Measurements from ENCODE around the gene LLCFC1.

DNA sequence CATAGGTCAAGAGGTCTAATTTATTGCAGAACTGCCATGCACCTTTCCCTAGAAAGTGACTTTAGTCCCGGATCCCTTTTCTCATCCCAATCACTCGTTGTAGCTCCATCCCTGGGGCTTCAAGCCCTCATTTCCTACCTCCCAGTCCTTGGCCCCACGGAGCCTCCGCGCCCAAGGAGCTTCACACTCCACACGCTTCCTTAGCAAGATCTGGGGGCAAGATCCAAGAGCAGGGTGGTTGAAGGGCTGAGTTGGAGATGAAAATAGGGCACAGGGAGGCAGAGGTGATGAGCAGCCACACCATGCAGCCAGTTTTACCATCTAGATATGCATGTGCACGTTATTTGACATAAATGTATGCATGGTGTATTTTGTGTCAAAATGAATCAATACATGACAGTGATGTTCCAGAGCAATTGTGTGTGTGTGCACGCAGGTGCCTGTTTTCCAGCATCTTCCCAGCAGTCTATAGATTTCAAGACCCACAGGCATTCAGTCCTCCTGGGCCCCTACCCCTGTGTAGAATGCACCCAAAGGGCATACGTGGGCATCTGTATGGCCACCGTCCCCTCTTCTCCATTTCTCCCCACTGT is 47.7 kb upstream of the LLCFC1 start:
- no peak for TF ChIP-seq TAF1 (IDR thresholded peaks at IDR 0.05; ENCODE audit: borderline replicate concordance, insufficient read depth, low read length)
- TF ChIP-seq, protein P1, sequence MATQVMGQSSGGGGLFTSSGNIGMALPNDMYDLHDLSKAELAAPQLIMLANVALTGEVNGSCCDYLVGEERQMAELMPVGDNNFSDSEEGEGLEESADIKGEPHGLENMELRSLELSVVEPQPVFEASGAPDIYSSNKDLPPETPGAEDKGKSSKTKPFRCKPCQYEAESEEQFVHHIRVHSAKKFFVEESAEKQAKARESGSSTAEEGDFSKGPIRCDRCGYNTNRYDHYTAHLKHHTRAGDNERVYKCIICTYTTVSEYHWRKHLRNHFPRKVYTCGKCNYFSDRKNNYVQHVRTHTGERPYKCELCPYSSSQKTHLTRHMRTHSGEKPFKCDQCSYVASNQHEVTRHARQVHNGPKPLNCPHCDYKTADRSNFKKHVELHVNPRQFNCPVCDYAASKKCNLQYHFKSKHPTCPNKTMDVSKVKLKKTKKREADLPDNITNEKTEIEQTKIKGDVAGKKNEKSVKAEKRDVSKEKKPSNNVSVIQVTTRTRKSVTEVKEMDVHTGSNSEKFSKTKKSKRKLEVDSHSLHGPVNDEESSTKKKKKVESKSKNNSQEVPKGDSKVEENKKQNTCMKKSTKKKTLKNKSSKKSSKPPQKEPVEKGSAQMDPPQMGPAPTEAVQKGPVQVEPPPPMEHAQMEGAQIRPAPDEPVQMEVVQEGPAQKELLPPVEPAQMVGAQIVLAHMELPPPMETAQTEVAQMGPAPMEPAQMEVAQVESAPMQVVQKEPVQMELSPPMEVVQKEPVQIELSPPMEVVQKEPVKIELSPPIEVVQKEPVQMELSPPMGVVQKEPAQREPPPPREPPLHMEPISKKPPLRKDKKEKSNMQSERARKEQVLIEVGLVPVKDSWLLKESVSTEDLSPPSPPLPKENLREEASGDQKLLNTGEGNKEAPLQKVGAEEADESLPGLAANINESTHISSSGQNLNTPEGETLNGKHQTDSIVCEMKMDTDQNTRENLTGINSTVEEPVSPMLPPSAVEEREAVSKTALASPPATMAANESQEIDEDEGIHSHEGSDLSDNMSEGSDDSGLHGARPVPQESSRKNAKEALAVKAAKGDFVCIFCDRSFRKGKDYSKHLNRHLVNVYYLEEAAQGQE (IDR thresholded peaks at IDR 0.05; ENCODE audit: insufficient read depth in 1 of 2, low read depth in 2 of 2, low read length in 2 of 2), result no peak
- TF ChIP-seq FOXP2 (optimal IDR thresholded peaks at IDR 0.05; ENCODE audit: borderline replicate concordance, extremely low read depth, extremely low read length, insufficient read depth), result no peak
